GM12801 (cell line): Measurements from ENCODE around the gene DCAF4.

Experiments used
- TF ChIP-seq, protein P1 (sequence below): IDR thresholded peaks from one replicate; pipeline ENCODE4 v1.5.1; 2011; ENCODE audit warnings: control low read depth; ENCODE audit not compliant: insufficient read length; ENCODE audit errors: extremely low read depth

Gene DCAF4

DNA sequence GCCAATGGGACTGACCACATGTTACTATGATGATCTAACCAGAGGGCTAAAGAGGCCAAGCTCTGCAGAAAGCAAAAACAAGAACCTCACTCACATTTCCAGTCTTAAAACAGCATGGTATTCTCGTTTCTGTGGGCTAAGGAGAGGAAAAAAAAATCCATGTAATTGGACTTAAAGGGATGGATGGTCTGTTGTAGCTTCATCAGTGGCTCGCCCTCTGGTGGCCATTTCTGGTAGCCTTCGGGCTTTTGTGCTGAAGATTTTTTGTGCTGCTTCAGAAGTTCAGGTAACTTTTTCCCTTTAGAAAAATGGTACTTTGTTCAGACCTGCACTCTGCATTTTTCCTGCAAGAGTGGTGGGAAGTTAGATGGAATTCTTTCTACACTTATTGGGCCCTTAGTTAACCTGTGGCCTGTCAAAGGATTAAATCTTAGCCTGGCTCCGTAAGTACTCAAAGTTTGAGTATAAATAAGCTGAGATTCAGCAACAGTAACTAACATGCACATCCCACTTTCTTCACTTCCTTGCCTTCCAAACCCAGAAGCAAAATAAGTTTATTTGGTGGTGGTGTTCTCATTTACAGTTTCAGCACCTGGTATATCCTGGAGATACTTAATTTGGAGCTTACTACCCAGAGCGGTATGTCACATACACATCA, 22.3 kb downstream of the DCAF4 start:
- TF ChIP-seq, protein P1, sequence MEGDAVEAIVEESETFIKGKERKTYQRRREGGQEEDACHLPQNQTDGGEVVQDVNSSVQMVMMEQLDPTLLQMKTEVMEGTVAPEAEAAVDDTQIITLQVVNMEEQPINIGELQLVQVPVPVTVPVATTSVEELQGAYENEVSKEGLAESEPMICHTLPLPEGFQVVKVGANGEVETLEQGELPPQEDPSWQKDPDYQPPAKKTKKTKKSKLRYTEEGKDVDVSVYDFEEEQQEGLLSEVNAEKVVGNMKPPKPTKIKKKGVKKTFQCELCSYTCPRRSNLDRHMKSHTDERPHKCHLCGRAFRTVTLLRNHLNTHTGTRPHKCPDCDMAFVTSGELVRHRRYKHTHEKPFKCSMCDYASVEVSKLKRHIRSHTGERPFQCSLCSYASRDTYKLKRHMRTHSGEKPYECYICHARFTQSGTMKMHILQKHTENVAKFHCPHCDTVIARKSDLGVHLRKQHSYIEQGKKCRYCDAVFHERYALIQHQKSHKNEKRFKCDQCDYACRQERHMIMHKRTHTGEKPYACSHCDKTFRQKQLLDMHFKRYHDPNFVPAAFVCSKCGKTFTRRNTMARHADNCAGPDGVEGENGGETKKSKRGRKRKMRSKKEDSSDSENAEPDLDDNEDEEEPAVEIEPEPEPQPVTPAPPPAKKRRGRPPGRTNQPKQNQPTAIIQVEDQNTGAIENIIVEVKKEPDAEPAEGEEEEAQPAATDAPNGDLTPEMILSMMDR = no peak

DNA sequence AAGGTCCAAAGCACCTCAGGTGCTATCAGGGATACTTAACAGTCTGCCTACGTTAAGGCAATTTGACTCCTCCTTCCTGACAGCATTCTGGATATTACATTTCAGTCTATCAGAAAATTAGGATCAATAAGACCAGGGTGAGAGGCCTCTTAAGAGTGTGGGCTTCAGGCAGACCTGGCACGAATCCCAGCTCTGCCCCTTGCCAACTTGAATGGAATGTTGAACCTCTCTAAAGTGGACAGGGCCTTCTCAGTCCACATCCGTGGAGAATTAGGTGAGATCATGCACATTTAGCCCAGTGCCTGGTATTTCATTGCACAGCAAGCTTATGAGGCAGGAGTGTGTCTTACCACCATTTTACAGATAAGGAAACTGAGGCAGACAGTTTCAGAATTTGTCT, 25.9 kb downstream of the DCAF4 start:
- TF ChIP-seq, protein P1 = no peak

DNA sequence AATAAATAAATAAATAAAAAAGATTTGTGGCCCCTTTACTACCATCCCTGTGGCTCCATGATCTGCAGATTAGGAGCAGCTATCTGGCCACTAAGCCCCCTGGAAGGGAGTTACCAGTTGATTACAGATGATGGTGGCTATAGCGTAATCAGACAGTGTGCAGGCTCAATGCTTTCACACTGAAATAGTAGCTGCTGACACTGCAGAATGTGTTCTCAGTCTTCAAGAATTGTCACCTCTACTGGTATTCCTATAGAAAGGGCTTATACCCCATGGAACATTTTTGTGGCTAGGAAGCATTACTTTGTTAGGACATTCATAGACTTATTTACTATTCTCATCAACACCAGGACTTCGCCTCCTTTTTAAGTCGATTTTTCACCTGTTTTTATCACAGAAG, 30.9 kb downstream of the DCAF4 start:
- TF ChIP-seq, protein P1 = no peak

DNA sequence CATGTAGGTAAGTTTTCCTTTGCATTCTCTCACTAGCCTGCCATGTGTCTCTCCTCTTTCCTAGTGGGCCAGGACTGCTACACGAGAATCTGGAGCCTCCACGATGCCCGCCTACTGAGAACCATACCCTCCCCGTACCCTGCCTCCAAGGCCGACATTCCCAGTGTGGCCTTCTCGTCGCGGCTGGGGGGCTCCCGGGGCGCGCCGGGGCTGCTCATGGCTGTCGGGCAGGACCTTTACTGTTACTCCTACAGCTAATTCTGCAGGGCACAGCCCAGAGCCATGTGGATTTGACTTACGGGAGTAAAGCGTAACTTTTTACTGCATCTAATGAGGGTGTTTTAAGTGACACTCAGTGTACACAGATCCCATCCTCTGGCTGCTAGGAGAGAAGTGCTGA, 32.3 kb downstream of the DCAF4 start:
- TF ChIP-seq, protein P1 = no peak

DNA sequence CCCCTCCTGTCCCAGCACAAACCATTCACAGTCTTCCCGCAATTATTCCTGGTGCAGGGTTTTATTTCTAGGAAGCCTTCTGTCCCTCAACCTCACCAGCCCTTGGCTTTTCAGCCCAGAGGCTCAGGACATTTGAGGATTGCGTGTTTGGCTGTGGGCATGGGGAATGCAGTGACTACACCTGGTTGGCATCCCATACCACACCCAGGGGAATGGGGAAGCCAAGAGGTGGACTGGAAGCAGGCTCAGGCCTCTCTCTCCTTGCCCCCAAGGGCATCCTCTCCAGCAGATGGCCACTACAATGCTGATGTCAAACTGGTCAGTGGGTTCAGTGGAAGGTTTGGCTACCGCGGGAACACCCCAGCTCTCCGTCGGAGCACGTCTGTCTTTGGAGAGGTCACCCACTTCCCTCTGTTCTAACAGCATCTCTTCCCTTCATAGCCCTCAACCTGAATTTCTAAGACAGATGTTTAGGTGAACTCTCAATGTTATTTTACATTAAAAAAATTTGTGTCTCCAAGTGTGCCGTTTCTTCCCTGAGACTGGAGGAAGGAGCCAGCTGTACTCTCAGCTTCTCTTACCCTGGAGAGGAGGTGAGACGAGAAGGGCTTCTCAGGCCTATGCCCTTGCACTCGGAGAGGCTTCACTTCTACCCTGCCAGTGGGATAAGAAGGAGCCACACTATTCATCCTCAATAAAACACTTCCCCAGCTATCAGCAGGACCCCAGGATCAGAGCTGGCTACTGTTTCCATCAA, 35.5 kb downstream of the DCAF4 start:
- TF ChIP-seq, protein P1 = no peak

DNA sequence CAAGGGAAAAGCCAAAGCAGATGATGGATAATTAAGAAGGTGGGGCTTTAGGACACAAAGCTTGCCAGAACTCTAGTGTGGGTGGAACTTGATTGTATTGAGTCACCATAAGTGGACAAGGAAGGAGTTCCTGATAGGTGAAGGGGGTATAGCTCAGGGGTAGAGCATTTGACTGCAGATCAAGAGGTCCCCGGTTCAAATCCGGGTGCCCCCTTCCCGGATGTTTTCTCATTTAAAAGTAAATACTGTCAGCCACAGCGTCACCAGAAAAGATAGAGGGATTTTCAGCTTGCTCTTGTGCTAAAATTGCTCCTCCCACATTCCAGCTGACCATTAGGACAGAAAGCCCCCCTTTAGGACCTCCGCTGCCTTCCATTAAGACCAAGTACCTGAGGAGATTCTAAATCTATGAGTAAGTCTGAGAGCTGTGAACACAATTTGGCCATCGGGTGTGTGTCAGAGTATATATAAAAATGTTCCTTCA, 36.6 kb downstream of the DCAF4 start:
- TF ChIP-seq, protein P1 = no peak

DNA sequence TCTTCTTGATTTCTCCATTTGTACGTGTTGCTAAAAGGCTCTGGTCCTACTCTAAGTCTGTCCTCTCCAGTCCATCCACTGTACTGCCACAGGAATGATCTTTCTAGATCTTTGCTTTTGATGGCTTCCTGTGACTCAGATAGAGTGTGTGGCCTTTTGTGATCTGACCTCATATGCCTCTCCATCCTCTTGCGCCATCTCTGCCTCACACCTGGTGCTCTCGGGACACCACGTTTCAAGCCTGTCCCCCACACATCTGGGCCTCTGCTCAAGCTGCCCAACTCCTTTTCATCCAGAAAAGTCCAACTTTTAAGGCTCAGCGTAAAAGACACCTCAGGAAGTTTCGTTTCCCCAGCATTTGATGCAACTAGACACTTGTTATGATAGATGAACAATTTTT, 39.0 kb downstream of the DCAF4 start:
- TF ChIP-seq, protein P1 = no peak
